KG1 (cell line): ENCODE data around the gene EFCAB12.

Experiments
- DNase-seq: peaks from one replicate; lab custom pipeline; 2025; lab: John Stamatoyannopoulos, UW

Gene EFCAB12

DNA sequence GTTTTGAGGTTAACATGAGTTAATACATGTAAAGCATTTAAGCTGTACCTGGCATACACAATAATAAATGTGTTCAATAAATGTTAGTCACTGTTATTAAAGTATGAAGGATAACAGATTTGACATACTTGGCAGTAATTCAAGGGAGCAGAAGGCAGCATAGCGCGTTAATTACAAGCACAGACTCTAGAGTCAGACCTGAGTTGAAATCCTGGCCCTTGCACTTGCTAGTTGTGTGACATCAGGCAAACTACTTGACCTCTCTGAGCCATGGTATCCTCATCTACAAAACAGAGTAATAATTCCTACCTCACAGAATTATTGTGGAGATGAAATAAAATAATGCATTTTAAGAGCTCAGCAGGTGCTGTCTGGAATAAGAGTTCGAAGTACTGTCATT lies 17.0 kb upstream of the EFCAB12 start:
- DNase-seq = no peak

DNA sequence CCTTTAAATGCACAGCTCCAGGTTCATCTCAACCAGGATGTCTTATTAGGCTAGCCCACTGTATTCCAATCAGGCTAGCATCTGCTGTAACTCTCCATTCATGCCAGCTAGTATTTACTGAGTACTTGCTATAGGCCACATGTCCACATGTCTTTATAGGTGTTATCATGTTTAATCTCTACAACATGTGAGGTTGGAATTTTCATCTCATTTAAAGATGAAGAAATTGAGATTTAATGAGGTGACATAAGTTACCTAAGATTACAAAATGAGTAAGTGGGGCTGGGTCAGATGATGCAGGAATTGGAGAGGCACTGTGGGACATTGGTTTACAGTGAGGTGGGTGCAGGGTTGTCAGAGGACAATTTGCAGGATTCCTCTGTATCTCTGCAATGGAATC lies 14.5 kb upstream of the EFCAB12 start:
- no peak for DNase-seq

DNA sequence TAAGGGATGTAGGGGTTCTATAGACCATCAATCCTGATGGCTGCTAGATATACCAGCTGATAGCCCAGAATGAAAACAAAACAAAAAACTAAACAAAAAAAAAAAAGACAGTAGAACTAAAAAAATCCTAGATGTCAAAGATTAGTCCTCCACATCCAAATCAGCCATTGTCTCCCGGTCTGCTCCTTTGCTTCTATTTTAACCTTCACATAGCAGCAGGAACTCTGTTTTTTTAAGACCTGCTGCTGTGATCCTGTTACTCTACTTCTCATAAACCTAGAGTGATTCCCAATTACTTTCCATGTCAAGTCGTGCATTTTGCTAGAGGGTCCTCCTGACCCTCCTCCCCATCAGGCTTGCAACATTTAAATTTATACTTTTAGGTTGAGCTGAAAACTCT lies 14.1 kb upstream of the EFCAB12 start:
- DNase-seq = no peak

DNA sequence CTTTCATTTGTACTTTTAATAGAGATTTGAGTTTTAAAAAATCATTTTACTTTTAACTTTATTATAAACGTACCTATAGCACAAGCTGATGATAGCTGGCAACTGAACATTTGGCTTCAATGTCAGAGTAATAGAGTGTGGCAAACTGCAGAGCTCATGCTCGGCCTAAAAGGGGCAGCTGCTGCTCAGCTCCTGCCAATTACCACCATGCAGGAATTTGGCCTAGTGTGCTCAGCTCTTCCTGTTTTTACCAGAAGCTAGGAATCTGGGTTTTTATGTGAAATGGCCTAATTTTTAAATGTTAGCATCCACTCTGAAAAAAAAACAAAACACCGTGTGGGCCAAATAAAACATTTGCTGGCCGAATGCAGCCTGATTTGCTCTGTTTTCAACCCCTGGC lies 13.3 kb upstream of the EFCAB12 start:
- DNase-seq = no peak

DNA sequence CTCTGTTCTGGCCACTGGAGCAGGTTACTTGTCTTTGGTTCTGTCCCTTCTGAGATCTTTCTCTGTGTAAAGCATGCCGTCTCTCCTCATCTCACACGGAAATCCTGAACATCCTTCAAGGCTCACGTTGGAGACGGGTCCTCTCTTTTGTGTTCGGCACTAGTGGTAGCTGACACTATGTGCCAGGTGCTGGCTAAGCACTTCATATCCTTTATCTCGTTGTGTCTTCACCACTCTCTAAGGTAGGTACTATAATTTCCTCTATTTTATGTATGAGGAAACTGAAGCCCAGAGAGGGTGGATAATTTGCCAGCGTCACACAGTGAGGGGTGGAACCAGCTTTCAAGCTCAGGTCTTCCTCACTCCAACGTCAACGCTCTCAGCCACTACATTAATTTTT lies 12.8 kb upstream of the EFCAB12 start:
- DNase-seq = no peak

DNA sequence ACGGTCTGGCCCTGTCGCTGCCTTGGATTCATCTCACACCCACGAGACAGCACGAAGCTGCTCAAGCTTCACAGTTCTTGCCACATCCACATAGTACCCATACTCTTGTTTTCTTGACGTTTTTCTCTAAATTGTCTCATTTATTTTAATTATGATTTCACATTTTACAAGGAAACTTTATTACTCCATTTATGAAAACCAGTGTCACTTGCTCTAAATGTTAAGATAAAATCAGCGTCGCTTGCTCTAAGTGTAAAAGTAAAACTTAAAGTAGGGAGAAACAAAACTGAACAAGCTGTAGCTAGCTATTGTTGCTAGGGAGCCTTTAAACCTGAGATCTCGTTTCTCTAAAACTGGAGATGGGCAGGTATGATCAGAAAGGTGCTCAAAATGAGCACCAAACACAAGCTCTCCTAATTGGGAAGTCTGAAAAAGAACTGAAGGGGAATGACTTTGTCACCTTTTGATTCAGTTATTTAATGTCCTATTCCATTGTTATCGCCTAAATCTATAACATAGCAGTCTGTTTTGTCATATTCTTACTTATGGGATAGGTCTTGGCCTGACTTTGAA lies 12.3 kb upstream of the EFCAB12 start:
- DNase-seq = no peak

DNA sequence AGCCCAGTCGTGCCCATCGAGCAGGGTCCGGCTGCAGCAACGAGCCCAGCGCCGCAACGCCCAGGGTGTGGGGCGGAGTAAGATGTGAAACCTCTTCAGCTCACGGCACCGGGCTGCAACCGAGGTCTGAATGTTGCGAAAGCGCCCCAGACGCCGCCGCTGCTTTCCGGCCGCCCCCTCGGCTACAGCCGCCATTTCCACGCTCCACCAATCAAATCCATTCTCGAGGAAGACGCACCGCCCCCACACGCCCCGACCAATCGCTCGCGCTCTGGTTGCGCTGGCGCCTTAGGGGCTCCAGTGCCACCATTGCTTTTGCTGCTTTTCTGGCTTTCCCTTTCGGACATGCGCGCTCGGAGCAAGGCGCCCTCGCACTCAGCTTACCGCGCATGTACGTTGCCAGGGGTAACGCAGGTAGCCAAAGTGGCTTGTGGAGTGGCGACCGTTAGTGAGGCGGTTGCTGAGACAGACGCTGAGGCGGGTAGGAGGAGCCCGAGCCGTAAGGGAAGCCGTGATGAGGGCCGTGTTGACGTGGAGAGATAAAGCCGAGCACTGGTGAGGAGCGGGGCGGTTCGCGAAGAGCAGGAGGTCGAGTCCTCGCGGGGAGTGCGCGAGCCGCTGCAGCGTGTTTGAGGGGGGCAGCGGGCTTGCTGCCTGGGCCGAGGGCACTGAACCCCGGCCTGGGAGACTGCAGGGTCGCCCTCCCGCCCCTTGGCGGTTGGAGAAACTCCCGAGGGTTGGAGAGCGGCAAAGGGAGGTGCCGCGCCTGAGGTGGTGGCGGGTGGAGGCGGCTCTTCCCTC lies 11.6 kb upstream of the EFCAB12 start, which contains the start of the genes IFT122 and MBD4:
Gene IFT122 (plus strand): TSS at position 408 of the 801 bp plus-strand sequence. CDS start 107 bp downstream, at position 515.
Gene MBD4 (minus strand): TSS at position 132 of the 801 bp plus-strand sequence. CDS start 115 bp downstream, at position 17.
- peak; percentile 97 for DNase-seq

DNA sequence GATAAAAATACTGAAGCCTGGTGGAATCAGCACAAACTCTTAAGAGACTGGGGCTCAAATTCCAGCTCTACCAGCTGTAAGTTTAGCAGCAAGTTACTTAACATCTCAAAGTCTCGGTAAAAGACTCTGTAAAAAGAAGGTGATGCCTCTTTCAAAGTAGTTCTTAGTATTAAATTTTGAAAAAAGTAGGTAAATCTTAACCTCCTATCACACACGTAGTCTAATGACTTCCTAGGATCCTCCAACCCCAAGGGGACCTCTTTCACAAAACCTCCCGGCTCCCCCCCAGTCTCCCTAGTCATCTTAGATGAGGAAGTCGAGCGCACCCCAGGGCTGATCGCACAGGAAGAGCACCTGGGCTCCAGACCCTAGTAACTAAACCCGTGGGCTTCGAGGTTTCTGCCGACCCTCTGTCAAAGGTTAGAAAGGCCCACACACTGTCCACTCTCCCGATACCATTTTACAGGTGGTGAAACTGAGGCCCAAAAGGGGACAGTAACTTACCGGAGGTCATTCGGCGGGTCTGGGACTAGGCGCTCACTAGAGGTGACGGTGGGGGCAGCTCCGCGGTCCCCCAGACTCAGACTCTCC lies 10.9 kb upstream of the EFCAB12 start:
- DNase-seq = peak; percentile 65

DNA sequence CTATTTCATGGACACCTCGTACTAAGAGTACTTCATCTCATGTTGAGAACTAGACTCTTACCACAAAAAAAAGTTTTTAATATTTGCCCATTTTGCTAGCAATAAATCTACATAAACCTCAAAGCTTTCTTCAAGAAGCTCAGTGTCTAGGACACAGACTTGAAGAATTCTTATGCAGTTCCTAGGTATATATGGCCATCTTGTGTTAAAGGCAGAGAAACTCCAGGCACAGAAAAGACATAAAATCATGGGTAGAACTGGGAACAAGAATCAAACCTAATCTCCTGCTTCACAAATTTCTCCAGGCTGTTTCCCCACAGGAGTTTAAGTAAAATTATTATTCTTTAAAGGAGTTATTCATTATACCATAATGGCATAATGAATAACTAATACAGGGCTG lies 6.9 kb upstream of the EFCAB12 start:
- no peak for DNase-seq

DNA sequence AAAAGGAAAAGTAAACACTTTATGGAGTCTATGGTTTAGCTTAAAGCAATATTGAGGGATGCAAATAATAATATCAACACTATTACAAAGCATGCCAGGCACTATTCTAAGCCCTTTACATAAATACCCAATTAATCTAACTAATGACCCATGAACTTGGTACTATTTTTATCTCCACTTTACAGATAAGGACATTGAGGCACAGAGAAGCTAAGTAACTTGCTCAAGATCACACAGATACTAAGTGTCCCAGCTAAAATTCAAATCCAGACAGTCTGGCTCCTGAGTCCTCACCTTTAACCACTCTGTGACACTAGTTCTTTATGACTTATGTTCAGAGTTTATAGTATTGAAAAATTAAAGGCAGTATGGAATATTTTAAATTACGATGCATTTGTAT lies 5.7 kb upstream of the EFCAB12 start:
- DNase-seq = no peak

DNA sequence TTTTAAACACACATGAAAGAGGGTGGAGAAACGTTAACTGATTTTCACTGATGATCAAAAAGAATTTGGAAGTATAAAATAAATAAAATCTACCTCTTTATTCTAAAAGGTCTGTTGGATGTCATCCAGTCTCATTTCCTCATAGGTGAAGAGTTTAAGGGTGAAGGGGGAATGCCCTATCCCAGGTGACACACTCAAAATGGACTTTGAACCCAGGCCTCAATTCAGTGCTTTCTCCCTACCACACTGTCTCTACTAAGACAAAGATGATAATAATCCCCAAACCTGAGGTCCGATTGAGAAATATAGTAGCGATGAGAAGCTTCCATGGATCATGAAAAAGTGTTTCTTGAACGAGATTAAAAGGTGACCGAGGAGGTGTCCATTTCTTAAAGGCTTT lies 5.1 kb upstream of the EFCAB12 start:
- no peak for DNase-seq

DNA sequence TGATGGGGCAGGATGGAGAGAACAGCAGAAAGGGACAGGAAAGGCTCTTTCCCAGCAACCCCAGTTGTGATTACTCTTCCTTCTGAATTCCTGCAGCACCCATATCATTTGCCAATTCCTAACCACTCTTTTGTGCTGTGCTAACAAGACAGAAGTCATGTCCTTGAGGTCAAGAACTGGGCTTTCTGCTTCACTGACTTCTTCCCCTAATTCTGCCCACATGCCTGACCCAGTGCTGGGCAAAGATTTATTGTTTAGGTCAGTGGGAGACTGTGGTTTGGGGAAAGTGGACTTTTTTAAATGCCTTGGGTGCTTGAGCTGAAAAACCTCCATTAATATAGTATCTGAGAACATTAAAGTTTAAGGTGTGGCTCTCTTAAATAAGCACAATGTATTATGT lies 4.2 kb upstream of the EFCAB12 start:
- no peak for DNase-seq

DNA sequence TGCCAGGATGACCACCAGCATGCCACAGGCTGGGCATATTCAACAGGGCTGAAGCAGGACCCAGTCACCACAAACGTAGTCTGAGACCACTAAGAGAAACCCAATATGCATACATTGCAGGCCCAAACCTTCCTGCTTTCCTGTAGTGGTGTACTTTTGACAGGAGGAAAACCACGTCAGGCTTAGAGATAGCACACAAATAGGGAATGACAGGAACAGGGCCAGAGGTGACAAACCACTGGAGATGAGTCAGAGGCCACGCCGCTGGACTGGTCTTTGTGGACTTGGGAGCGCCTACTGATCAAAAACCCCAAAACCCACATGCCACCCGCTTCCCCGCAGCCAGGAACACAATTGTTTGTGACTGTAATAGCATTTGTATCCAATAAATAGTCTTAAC lies 3.6 kb upstream of the EFCAB12 start:
- no peak for DNase-seq

DNA sequence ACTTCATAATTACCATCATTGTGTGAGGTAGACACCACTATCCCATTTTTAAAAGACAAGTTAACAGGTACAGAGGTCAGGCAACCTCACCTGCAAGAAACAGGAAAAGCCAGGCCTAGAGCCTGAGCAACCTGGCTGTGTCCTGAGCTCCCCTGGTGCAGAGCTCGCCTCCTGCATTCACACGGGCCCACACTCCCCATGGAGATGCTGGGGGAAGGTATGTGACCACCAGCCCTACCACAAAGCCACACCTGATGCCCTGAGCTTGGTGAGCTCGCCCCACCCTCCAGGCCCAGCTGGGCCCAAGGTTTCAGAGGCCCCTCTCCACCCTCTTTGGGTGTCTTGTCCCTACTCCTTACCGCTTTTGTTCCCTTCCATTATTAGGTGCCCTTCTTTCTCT lies 1.2 kb upstream of the EFCAB12 start:
- no peak for DNase-seq

DNA sequence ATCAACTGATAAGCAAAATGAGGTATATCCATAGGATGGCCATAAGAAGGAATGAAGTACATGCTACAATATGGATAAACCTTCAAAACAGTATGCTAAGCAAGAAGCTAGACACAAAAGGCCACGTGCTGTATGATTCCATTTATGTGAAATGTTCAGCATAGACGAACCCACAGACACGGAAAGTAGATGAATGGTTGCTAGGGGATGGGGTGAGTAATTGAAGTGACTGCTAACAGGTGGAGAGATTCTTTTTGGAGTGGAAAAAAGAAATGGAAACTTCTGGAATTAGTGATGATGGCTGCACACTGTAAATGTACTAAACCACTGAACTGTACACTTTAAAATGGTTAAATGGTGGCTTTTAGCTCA lies 630 bp upstream of the EFCAB12 start:
- DNase-seq = no peak

DNA sequence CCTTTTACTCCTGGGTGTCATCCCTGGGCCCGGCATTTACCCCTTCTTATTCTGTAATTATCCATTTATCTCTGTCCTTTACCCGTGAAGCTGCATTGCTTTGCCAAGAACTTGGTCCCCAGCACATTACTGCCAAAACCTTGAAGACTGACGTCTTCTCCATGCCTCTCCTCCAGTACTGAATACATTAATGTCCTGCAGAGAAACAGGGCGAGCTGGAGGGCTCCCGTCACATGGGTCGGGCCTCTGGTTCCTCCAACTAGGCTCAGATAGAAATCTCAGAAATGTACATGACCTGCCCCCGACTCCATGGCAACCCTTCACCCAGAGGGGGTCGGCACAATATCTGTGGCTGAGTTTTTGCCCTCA lies 445 bp downstream of the EFCAB12 start:
- DNase-seq = no peak

DNA sequence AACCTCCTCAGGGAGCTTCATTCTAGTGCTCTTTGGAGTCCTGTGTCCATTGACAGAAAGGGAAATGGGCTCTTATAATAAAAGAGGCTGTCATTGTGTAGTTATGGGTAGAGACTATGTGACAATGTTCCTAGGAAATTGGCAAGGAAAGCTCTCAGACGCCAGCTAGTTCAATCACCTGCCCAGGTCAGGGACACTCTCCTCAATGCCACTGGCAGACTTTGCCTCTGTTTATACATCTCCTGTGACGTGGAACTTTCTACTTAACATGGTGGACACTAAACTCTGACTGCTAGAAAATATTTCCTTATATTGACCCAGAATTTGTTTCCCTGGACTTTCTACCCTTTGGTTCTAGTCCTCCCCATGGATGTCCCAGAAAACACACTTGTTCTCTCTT lies 2.8 kb downstream of the EFCAB12 start:
- DNase-seq = no peak

DNA sequence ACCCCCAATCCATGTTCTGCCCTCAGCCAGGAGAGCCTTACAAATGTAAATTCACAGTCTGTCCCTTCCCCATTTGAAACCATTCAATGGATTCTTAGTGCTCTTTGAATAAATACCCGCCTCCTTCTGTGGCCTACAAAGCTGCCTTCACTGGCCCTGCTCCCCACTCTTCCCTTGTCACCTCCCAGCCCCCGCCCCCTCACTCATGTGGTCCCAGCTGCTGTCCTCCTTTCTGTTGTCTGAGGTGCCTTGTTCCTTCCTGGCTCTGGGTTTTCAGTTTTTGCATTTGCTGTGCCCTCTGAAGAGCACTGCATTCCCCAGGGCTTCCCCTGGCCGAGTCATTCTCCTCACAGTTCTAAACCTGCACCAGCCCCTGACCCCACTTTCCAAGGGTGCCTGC lies 3.2 kb downstream of the EFCAB12 start:
- no peak for DNase-seq

DNA sequence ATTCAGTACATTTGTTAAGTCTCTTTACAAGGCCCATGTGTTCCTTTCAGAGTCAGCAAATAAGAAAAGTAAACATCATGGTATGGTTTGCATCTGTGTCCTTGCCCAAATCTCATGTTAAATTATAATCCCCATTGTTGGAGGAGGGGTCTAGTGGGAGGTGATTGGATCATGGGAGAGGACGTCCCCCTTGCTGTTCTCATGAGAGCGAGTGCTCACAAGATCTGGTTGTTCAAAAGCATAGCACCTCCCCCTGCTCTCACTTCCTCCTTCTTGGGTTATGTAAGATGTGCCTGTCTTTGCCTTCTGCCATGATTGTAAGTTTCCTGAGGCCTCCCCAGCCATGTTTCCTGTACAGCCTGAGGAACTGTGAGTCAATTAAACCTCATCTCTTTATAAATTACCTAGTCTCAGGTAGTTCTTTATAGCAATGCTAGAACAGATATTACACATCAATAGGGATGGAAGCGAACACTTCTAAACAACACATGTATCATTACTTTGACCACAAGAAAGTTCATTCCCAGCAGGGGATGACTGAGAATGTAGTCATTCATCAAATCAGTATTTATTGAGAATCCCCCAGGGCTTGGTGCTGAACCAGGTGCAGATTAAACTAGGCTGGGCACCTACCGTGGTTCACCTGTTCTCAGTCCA lies 4.1 kb downstream of the EFCAB12 start:
- DNase-seq = no peak

DNA sequence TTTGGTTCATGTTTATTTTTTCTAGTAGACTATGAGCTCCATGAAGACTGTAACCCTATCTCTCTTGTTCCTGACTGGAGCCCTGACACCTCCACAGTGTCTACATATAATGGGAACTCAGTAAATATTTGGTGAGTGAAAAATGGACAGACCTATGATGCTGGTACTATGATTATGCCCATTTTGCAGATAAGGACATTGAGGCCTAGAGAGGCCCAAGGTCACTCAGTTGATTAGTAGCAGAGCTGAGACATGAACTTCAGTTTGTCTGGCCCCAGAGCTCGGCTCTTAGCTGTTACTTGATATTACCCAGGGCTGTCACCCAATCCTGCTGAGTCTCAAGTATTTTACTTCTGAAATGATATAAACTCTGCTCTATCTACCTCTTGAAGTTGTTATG lies 5.5 kb downstream of the EFCAB12 start:
- no peak for DNase-seq

DNA sequence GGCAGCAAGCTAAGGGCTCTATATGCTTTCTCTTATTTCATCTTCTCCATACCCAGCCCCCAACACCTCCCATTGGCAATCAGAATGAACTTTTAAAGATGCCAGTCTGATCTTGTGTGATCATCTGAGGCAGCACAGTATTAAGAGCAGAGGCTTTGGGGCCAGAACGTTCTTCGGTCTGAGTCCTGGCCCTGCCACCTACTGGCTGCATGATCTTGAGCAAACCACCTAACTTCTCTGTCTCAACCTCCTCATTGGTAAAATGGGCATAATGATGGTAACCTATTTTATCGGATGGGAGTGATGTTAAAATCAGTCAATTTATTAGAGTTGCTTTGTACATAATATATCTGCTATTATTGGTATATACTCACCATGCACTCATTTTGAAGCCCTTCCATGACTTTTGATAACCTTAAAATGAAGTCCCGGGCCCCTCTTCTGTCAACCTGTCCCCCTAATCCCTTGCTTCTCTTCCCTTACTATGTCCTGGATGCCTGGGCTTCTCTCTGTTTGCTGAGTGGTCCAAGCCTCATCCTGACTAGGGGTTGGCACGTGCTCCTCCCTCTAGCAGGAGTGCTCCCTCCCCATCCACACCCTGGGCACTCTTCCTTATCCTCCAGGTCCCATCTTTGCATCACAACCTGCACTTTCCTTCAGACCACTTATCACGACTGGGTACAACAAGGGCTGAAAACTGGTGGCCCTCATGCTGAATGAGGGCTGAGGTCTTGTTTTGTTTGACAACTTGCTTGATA lies 6.3 kb downstream of the EFCAB12 start:
- DNase-seq = no peak

DNA sequence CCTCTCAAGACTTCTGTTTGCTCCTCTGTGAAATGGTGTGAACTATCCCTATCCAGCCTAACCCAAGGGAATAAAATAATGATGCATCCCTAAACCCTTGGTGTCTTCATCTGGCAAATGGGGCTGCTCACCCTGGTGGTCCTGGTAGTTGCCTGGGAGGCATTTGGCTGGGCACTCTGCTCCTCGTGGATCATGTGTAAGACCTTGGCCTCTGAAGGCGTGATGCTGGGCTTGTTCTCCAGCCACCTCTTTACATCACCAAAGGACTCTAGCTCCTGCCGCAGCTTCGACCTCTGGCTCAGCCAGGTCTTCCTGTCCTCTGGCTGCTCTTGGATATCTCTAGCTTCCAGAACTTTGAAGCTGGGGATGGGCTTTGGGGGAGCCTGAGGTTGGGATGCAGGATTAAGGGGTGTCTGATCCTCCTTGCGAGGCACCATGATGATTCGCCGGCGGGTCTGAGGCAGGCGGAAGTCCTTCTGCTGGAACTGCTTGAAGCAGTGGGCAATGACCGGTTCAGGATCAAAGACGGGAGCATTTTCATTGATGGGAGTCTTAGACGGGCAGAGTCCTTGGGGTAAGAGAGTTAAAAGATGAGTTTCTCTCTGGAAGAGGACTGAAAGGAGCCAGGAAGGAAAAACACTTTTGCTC lies 7.1 kb downstream of the EFCAB12 start:
- no peak for DNase-seq
